OCI-LY7 (cell line): ENCODE results near the gene PDE5A. TPM values are rescaled to one million over a fixed set of nuclear protein-coding genes. Genes with fewer than 3 reads are reported as not detected.

Experiments used
- BruUV-seq: library from RNA; stranded (reverse); fragments of 400-500 nt; replicated peaks from 2 replicates; lab custom pipeline; 2021; lab: Mats Ljungman, UMichigan
- CTCF ChIA-PET: fragments of 300-600 bp; sonication (Branson Sonifier 250); formaldehyde crosslinking; loops from one replicate; lab custom pipeline; 2022; ENCODE audit warnings: antibody characterized with exemption; ENCODE audit not compliant: unreplicated experiment; lab: Charles Lee
- POLR2A ChIA-PET: fragments of 300-600 bp; sonication (Branson Sonifier 250); formaldehyde crosslinking; loops from one replicate; lab custom pipeline; 2022; ENCODE audit warnings: antibody characterized with exemption; lab: Charles Lee
- DNase-seq: peaks from one replicate; pipeline ENCODE4 v3.0.0-alpha.2; 2015; ENCODE audit warnings: low spot score
- H2AFZ ChIP-seq: fragments of 200-600 bp; sonication (generic), shearing (Covaris generic); 2 replicates; pipeline ENCODE4 v1.6.1; 2014; ENCODE audit warnings: mild to moderate bottlenecking, antibody characterized with exemption, low read length, moderate library complexity
- H3K27ac ChIP-seq: fragments of 200-600 bp; sonication (generic); 2 replicates; pipeline ENCODE4 v1.5.1; 2014; ENCODE audit warnings: mixed run types, low read depth, mild to moderate bottlenecking, moderate library complexity, low read length, inconsistent platforms; ENCODE audit not compliant: poor library complexity, severe bottlenecking
- H3K36me3 ChIP-seq: fragments of 200-600 bp; sonication (generic); 2 replicates; pipeline ENCODE4 v1.6.1; 2014; ENCODE audit warnings: mild to moderate bottlenecking, antibody characterized with exemption, low read length, moderate library complexity, mixed read lengths; ENCODE audit not compliant: insufficient read depth
- H3K4me1 ChIP-seq: fragments of 200-600 bp; sonication (generic); 2 replicates; pipeline ENCODE4 v1.5.1; 2014; ENCODE audit warnings: mild to moderate bottlenecking, low read length; ENCODE audit not compliant: insufficient read depth, poor library complexity, severe bottlenecking
- H3K4me2 ChIP-seq: fragments of 200-600 bp; sonication (generic); 2 replicates; pipeline ENCODE4 v1.6.1; 2014; ENCODE audit warnings: mild to moderate bottlenecking, low read length
- H3K4me3 ChIP-seq: fragments of 200-600 bp; sonication (generic); 2 replicates; pipeline ENCODE4 v1.5.1; 2014; ENCODE audit warnings: mild to moderate bottlenecking, low read depth, low read length; ENCODE audit not compliant: poor library complexity, severe bottlenecking
- H3K79me2 ChIP-seq: fragments of 200-600 bp; sonication (generic); 2 replicates; pipeline ENCODE4 v1.6.1; 2016; ENCODE audit warnings: low read depth, mild to moderate bottlenecking, low read length, moderate library complexity, mixed read lengths; ENCODE audit not compliant: insufficient read depth
- H3K9me2 ChIP-seq: fragments of 200-600 bp; sonication (generic); 2 replicates; pipeline ENCODE4 v1.6.1; 2016; ENCODE audit warnings: mild to moderate bottlenecking, low read length, mixed read lengths; ENCODE audit not compliant: insufficient read depth
- H3K9me3 ChIP-seq: fragments of 200-600 bp; sonication (generic); 2 replicates; pipeline ENCODE4 v1.6.1; 2014; ENCODE audit warnings: mild to moderate bottlenecking, mixed run types, low read length, mixed read lengths
- H4K20me1 ChIP-seq: fragments of 200-600 bp; sonication (generic); 2 replicates; pipeline ENCODE4 v1.6.1; 2014; ENCODE audit warnings: mild to moderate bottlenecking, antibody characterized with exemption, low read length, moderate library complexity, mixed read lengths; ENCODE audit not compliant: insufficient read depth
- CTCF ChIP-seq: fragments of 200-600 bp; sonication (generic); conservative IDR thresholded peaks from 2 replicates; pipeline ENCODE4 v1.5.1; 2014; ENCODE audit warnings: mild to moderate bottlenecking, antibody characterized with exemption, low read length, moderate library complexity, mixed read lengths
- EZH2phosphoT487 ChIP-seq: fragments of 200-600 bp; sonication (generic); IDR thresholded peaks from 2 replicates; pipeline ENCODE4 v1.6.1; 2018; ENCODE audit warnings: low read depth, borderline replicate concordance, mild to moderate bottlenecking, mixed run types, antibody characterized with exemption, low read length, moderate library complexity, mixed read lengths
- intact Hi-C: fragments of 100-400 bp; cut with micrococcal nuclease; formaldehyde crosslinking; loops from one replicate; pipeline ENCODE4 v1.10.0; 2022; ENCODE audit not compliant: unreplicated experiment
- total RNA-seq, 2 experiments: library from RNA; depleted of rRNA in 1 of 2; stranded (reverse); fragments of >200 nt in 1 of 2; shearing (Covaris generic) in 1 of 2; gene quantifications; 2 replicates each; pipeline ENCODE4 v1.2.3, GENCODE V29; 2014 to 2022

PDE5A gene
- total RNA-seq, 2 experiments from 2014 or later = 0.22 to 1.4 TPM

GRCh38 chr4:119512398-119512797, 116.2 kb downstream of the PDE5A start:
- Histone ChIP-seq H3K4me3 (no peak overlapping the region), H3K79me2 (no peaks in the 10 kb centered on the region), H4K20me1 (no peaks in the 10 kb centered on the region), H3K36me3 (peaks cover 36% of the 10 kb centered on the region), H3K4me2 (no peak overlapping the region), H3K9me3 (no peaks in the 10 kb centered on the region), H3K27ac (no peak overlapping the region), H2AFZ (no peak overlapping the region), H3K4me1 (no peaks in the 10 kb centered on the region), H3K9me2 (no peaks in the 10 kb centered on the region)
- intact Hi-C loops = no loop called here
- POLR2A ChIA-PET = interaction anchor here (0.8 kb wide), 1 partner anchor 274 kb away, joined by 5 read pairs; no protein-coding TSS in a partner anchor
- BruUV-seq = no TSS peak
- CTCF ChIA-PET = no interaction called here
- no peak for TF ChIP-seq EZH2phosphoT487
- no peak for TF ChIP-seq CTCF
- no peak for DNase-seq

- CTCF ChIA-PET = no interaction called here
- Histone ChIP-seq H3K4me1 (no peaks in the 10 kb centered on the region), H3K36me3 (peaks cover 28% of the 10 kb centered on the region), H2AFZ (no peak overlapping the region), H3K79me2 (no peaks in the 10 kb centered on the region), H3K9me3 (no peaks in the 10 kb centered on the region), H3K4me3 (no peak overlapping the region), H4K20me1 (no peaks in the 10 kb centered on the region), H3K9me2 (no peaks in the 10 kb centered on the region), H3K27ac (no peak overlapping the region), H3K4me2 (no peak overlapping the region)
- no peak for DNase-seq
- POLR2A ChIA-PET = no interaction called here
- no TSS peak for BruUV-seq
- no peak for TF ChIP-seq EZH2phosphoT487
- intact Hi-C loops = no loop called here
Observed at GRCh38 chr4:119510395-119511149, 118.0 kb downstream of the PDE5A start.

- TF ChIP-seq CTCF (no peak), EZH2phosphoT487 (no peak)
Observed at GRCh38 chr4:119508281-119508680, 120.3 kb downstream of the PDE5A start.

More at GRCh38 chr4:119508281-119508680, 120.3 kb downstream of the PDE5A start:
- Histone ChIP-seq H3K27ac (no peak overlapping the region), H3K9me3 (no peaks in the 10 kb centered on the region), H3K4me1 (no peaks in the 10 kb centered on the region), H2AFZ (no peak overlapping the region), H4K20me1 (no peaks in the 10 kb centered on the region), H3K79me2 (no peaks in the 10 kb centered on the region), H3K4me2 (no peak overlapping the region), H3K9me2 (no peaks in the 10 kb centered on the region), H3K36me3 (peaks cover 7% of the 10 kb centered on the region; the same call in 1 of the 2 replicates), H3K4me3 (no peak overlapping the region)
- ChIA-PET POLR2A (interaction anchor here (0.6 kb wide), 2 partner anchors 27 to 368 kb away, joined by 3 read pairs; no protein-coding TSS in a partner anchor), CTCF (no interaction called here)
- intact Hi-C loops = no loop called here
- BruUV-seq = no TSS peak
- no peak for DNase-seq
